CD14-positive monocyte (primary cell): Measurements from ENCODE around the gene NDUFB10. TPM values are rescaled to one million over a fixed set of nuclear protein-coding genes. Genes with fewer than 3 reads are reported as not detected.

Experiments
- DNase-seq, 3 donors: peaks; one replicate each; pipeline ENCODE4 v3.0.0-alpha.2; 2011 to 2022
- H2AFZ ChIP-seq: 2 replicates; pipeline ENCODE4 v1.6.0; 2012; ENCODE audit warnings: mild to moderate bottlenecking, low read depth, low read length, inconsistent platforms; ENCODE audit not compliant: insufficient read depth, poor library complexity, severe bottlenecking
- H3K27ac ChIP-seq, 2 donors: 1 replicate in 1 of 2; 2 replicates in 1 of 2; pipeline ENCODE4 v1.5.1; 2012 to 2013; ENCODE audit warnings: low read length in 2 of 2, control low read depth in 1 of 2, inconsistent platforms in 1 of 2, low read depth in 1 of 2, mild to moderate bottlenecking in 1 of 2
- H3K27me3 ChIP-seq, 2 donors: one replicate each; pipeline versions ENCODE4 v1.6.0 to v1.6.1; 2011 to 2013; ENCODE audit warnings: low read length in 2 of 2; ENCODE audit not compliant: control insufficient read depth in 2 of 2, insufficient read depth in 2 of 2
- H3K36me3 ChIP-seq, 2 donors: replicated peaks in 1 of 2; 1 replicate in 1 of 2; 2 replicates in 1 of 2; pipeline versions ENCODE4 v1.5.1 to v1.6.1; 2012 to 2013; ENCODE audit warnings: low read length in 2 of 2, control low read depth in 1 of 2, inconsistent platforms in 1 of 2, mild to moderate bottlenecking in 1 of 2; ENCODE audit not compliant: insufficient read depth in 2 of 2, control insufficient read depth in 1 of 2
- H3K4me1 ChIP-seq, 2 donors: 1 replicate in 1 of 2; 2 replicates in 1 of 2; pipeline versions ENCODE4 v1.5.1 to v1.6.1; 2012 to 2013; ENCODE audit warnings: low read length in 2 of 2, control low read depth in 1 of 2, inconsistent platforms in 1 of 2, mild to moderate bottlenecking in 1 of 2, moderate library complexity in 1 of 2; ENCODE audit not compliant: insufficient read depth in 2 of 2, control insufficient read depth in 1 of 2
- H3K4me2 ChIP-seq: replicated peaks from 2 replicates; pipeline ENCODE3; 2012; ENCODE audit warnings: low read length, moderate library complexity, mild to moderate bottlenecking; ENCODE audit not compliant: poor library complexity, severe bottlenecking; ENCODE audit errors: extremely low read depth
- H3K4me3 ChIP-seq, 3 experiments: fragments of 200-600 bp in 1 of 3; sonication (generic) in 1 of 3; replicated peaks in 1 of 3; 1 replicate in 2 of 3; 2 replicates in 1 of 3; pipeline ENCODE4 v1.5.1; 2011 to 2013; ENCODE audit warnings: low read length in 3 of 3, mild to moderate bottlenecking in 3 of 3, control low read depth in 2 of 3, low read depth in 2 of 3, inconsistent platforms in 1 of 3, moderate library complexity in 1 of 3
- H3K79me2 ChIP-seq: 2 replicates; pipeline ENCODE4 v1.6.0; 2012; ENCODE audit warnings: mild to moderate bottlenecking, control low read depth, inconsistent platforms, low read length, moderate library complexity; ENCODE audit not compliant: insufficient read depth
- H3K9ac ChIP-seq: 2 replicates; pipeline ENCODE4 v1.6.0; 2017; ENCODE audit warnings: low read length, mild to moderate bottlenecking; ENCODE audit not compliant: insufficient read depth, poor library complexity, severe bottlenecking
- H3K9me3 ChIP-seq, 2 donors: replicated peaks in 1 of 2; 1 replicate in 1 of 2; 2 replicates in 1 of 2; pipeline versions ENCODE4 v1.5.1 to v1.6.1; 2012 to 2013; ENCODE audit warnings: low read length in 2 of 2, control low read depth in 1 of 2; ENCODE audit not compliant: control insufficient read depth in 1 of 2, insufficient read depth in 1 of 2
- H4K20me1 ChIP-seq: 2 replicates; pipeline ENCODE4 v1.6.0; 2012; ENCODE audit warnings: mild to moderate bottlenecking, low read length, control low read depth, moderate library complexity; ENCODE audit not compliant: insufficient read depth
- H3K27ac Mint-ChIP-seq, 7 donors: one replicate each; pipeline ENCODE4 v1.8.0; 2020; ENCODE audit warnings: mild to moderate bottlenecking in 7 of 7, mixed read lengths in 7 of 7, moderate library complexity in 6 of 7, inconsistent platforms in 2 of 7
- H3K27me3 Mint-ChIP-seq, 3 donors: one replicate each; pipeline ENCODE4 v1.8.0; 2021 to 2022; ENCODE audit warnings: low read depth in 3 of 3, mild to moderate bottlenecking in 3 of 3, mixed read lengths in 3 of 3, moderate library complexity in 3 of 3, inconsistent platforms in 1 of 3
- H3K36me3 Mint-ChIP-seq, 2 donors: one replicate each; pipeline ENCODE4 v1.8.0; 2020; ENCODE audit warnings: mixed read lengths in 2 of 2, inconsistent platforms in 1 of 2, mild to moderate bottlenecking in 1 of 2
- H3K4me1 Mint-ChIP-seq: one replicate; pipeline ENCODE4 v1.8.0; 2020; ENCODE audit warnings: mild to moderate bottlenecking, mixed read lengths
- H3K4me3 Mint-ChIP-seq, 2 donors: one replicate each; pipeline ENCODE4 v1.8.0; 2020; ENCODE audit warnings: mild to moderate bottlenecking in 2 of 2, mixed read lengths in 2 of 2, moderate library complexity in 1 of 2
- H3K9me3 Mint-ChIP-seq, 7 donors: one replicate each; pipeline ENCODE4 v1.8.0; 2020 to 2022; ENCODE audit warnings: mixed read lengths in 7 of 7, mild to moderate bottlenecking in 6 of 7, moderate library complexity in 6 of 7, inconsistent platforms in 2 of 7
- CTCF ChIP-seq: fragments of 200-600 bp; IDR thresholded peaks from one replicate; pipeline ENCODE4 v1.8.0; 2022; ENCODE audit warnings: antibody characterized with exemption, mild to moderate bottlenecking
- WGBS: methylation state at CpG from one replicate; pipeline ENCODE4 v1.1.5; 2013; ENCODE audit warnings: missing lambda C conversion rate; ENCODE audit not compliant: insufficient coverage; 5-methylcytosine and 5-hydroxymethylcytosine counted together
- intact Hi-C, 2 donors: fragments of 100-400 bp; cut with micrococcal nuclease; formaldehyde crosslinking; loops; one replicate each; pipeline versions ENCODE4 v1.15.0 to v1.15.1; 2023
- polyA plus RNA-seq, 3 donors: library from polyadenylated mRNA; depleted of rRNA in 1 of 3; unstranded in 2 of 3; stranded (reverse) in 1 of 3; fragments of 300-500 nt in 2 of 3; fragments of >200 nt in 1 of 3; fragmentation: Illumina TruSeq in 2 of 3; gene quantifications; 1 replicate in 2 of 3; 2 replicates in 1 of 3; pipeline ENCODE4 v1.2.3, GENCODE V29; 2012 to 2021

The NDUFB10 gene
- polyA plus RNA-seq, 3 donors = 121 to 215 (median 186) TPM

- no peak overlapping the region for H3K4me2 ChIP-seq
- no peak overlapping the region for H3K27ac ChIP-seq
- Mint-ChIP-seq H3K9me3 (peaks cover 0 to 12% (median 3%) of the 10 kb centered on the region in 7 donors), H3K4me1 (peaks cover 6% of the 10 kb centered on the region), H3K36me3 (peaks cover 45 to 51% of the 10 kb centered on the region in 2 donors), H3K27me3 (peaks cover 41 to 54% (median 44%) of the 10 kb centered on the region in 3 donors), H3K27ac (no peak overlapping the region), H3K4me3 (no peak overlapping the region)
- H4K20me1 ChIP-seq = peaks cover 4% of the 10 kb centered on the region
- no peak for TF ChIP-seq CTCF
- H3K27me3 ChIP-seq = peaks cover 30 to 43% of the 10 kb centered on the region in 2 donors
- H3K79me2 ChIP-seq = peaks cover 1% of the 10 kb centered on the region
- H3K4me1 ChIP-seq = peaks cover 4 to 7% of the 10 kb centered on the region in 2 donors
- H3K4me3 ChIP-seq = no peak overlapping the region
- peaks cover 45 to 47% of the 10 kb centered on the region in 2 donors for H3K36me3 ChIP-seq
- no peak for DNase-seq
- H3K9me3 ChIP-seq = peaks cover 0 to 17% of the 10 kb centered on the region in 2 donors
- intact Hi-C loops = no loop called here
- no peak overlapping the region for H2AFZ ChIP-seq
- no peak overlapping the region for H3K9ac ChIP-seq
- 94% methylated on average over 13 of the region's 18 CpGs for WGBS
Measured at GRCh38 chr16:1977875-1978268, 18.5 kb downstream of the NDUFB10 start.

GRCh38 chr16:1978476-1979120 is 19.3 kb downstream of the NDUFB10 start:
- Mint-ChIP-seq H3K4me1 (peaks cover 6% of the 10 kb centered on the region), H3K36me3 (peaks cover 49 to 55% of the 10 kb centered on the region in 2 donors), H3K9me3 (peaks cover 0 to 12% (median 5%) of the 10 kb centered on the region in 7 donors), H3K27me3 (peaks cover 46 to 61% (median 49%) of the 10 kb centered on the region in 3 donors), H3K4me3 (peak overlapping the region in 1 of 2 donors; percentile 57), H3K27ac (no peak overlapping the region)
- DNase-seq = no peak
- H4K20me1 ChIP-seq = peaks cover 4% of the 10 kb centered on the region
- H3K9me3 ChIP-seq = peaks cover 0 to 17% of the 10 kb centered on the region in 2 donors
- no peaks in the 10 kb centered on the region for H3K79me2 ChIP-seq
- no peak overlapping the region for H2AFZ ChIP-seq
- peaks cover 8 to 11% of the 10 kb centered on the region in 2 donors for H3K4me1 ChIP-seq
- intact Hi-C loops = no loop called here
- TF ChIP-seq CTCF = no peak
- WGBS = 93% methylated on average over 36 of the region's 37 CpGs
- H3K4me2 ChIP-seq = no peak overlapping the region
- H3K9ac ChIP-seq = no peak overlapping the region
- no peak overlapping the region for H3K4me3 ChIP-seq
- H3K36me3 ChIP-seq = peaks cover 45 to 47% of the 10 kb centered on the region in 2 donors
- peaks cover 30 to 48% of the 10 kb centered on the region in 2 donors for H3K27me3 ChIP-seq
- H3K27ac ChIP-seq = no peak overlapping the region
